HCEC 1CT (cell line): Measurements from ENCODE around the gene TF.
"Not testable (repeated sequence)": the region's sequence is repeated elsewhere in the genome, so short reads cannot be mapped to it uniquely, and the experiment has no call there.

ENCODE experiments used
- DNase-seq: peaks from one replicate; pipeline ENCODE4 v3.0.0-alpha.2; 2017

Gene TF

DNA sequence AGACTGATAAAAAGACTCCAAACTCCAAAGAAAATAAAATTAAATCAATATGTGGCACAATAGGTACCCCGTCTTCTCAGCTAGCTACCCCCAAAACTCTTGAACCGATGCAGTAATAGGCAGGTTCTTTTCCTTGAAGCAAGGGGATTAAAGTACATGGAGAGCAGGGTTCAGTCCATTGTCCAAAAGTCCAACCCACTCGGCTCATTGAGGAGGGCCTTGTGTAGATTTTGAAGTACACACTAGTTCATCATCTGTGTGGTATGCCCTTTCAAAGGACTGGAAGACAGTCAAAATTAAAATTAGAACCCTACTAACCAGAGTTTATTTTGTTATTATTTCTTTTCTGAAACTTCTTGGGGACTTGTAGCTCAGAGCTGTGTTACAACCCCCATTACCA lies 23.3 kb downstream of the TF start:
- DNase-seq: no peak

DNA sequence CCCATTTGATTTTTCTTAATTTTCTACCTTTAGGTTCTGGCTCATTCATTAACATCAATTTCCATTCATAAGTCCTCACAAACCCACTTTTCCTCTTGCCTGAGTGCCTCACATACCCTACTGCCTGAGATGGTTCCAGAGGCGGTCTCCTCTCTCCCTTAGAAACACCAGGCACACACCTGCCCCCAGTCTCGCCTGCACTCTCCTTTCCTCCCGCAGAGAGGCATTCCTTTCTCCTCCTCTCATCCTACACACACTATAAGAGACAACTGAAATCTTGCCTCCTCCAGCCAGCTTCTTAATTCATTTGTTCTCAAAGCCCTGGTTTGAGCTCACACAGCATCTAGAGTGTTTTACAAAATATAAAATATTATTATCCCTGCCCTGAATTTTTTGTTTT lies 27.5 kb downstream of the TF start:
- no peak for DNase-seq

DNA sequence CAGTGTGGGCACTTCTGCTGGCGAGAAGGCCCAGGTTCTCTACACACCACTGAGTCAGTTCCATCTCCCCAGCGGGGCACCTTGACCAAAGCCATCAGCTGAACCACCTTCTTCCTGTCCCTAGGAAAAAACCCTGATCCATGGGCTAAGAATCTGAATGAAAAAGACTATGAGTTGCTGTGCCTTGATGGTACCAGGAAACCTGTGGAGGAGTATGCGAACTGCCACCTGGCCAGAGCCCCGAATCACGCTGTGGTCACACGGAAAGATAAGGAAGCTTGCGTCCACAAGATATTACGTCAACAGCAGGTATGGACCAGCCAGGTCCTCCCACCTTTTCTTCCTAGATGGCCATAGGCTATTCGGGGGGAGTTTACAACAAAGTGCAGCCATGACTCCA lies 29.1 kb downstream of the TF start:
- no peak for DNase-seq

DNA sequence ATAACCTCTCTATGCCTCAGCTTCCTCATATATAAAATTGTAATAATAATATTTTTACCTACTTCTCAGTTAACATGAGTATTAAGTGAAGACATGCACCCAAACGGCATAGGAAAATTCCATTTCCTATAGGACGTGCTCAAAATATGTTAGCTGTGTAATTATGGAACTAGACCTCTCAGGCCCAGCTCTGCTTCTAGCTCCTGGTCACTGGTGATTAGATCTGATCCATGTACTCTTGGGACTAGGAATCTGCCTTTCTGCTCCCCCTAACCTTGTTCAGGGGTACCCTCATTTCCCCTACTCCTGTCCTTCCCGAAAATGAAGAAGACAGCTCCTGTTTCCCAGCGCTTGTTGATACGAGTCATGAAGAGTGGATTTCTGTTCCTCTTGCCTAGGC lies 29.6 kb downstream of the TF start:
- no peak for DNase-seq

DNA sequence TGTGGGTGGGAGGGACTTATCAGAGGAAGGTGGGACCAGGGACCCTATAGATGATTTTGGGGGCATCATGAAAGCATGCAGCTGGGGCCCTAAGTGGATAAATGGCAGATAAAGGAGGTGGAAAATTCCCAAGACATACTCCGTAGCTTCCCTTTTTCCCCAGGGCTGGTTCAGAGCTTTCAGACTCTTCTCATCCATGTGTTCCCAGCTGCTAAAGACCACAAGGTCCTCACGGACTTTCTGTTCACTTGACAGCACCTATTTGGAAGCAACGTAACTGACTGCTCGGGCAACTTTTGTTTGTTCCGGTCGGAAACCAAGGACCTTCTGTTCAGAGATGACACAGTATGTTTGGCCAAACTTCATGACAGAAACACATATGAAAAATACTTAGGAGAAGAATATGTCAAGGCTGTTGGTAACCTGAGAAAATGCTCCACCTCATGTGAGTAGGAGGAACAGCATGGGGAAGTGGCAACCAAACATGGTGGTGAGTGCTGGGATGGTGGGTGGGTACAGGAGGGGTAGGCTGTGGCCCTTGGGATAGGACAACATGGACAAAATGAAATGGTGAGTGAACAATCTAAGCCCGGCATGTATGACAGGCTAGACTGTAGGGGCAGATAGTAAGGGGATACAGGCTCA lies 30.7 kb downstream of the TF start:
- no peak for DNase-seq

DNA sequence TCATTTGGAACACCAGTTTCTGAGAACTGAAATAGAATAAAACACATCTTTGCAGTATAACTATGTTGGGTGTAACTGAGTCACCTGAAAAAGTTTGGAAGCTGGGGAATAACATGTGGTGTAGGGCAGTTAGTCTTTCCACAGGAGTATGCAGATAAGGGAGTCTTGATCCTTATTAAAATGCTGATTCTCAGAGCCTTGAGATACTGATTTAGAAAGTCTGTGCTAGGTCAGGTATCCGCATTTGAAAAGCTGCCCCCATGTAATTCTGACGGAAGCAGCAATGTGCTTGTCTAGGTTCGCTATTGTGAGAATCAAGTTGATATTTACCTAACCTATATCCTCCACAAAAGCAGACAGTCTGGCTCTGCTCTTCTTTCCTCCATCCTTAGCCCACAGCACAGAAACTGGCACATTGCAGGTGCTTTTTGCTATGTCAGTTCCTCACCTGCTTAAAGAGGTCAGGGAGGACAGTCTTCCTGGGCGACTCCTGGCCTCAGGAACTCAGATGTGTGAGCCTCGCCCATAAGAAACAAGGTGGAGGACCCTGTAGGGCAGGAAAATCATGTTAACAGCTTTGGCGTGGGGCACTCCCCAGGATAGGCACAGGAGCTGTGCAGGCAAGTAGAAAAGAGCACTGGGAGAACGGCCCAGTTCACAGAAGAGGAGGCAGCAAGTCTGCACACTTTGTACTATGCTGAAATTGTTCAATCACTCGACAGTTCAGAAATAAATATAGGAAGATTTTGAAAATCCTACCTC lies 31.8 kb downstream of the TF start:
- no peak for DNase-seq

GRCh38 chr3:133779626-133780203 lies 33.5 kb downstream of the TF start:
- DNase-seq: no peak

DNA sequence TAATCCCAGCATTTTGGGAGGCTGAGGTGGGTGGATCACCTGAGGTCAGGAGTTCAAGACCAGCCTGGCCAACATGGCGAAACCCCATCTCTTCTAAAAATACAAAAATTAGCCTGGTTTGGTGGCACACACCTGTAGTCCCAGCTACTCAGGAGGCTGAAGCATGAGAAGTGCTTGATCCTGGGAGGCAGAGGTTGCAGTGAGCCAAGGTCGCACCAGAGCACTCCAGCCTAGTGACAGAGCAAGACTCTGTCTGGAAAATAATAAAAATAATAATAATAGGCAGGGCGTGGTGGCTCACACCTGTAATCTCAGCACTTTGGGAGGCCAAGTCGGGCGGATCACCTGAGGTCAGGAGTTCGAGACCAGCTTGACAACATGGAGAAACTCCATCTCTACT lies 34.6 kb downstream of the TF start:
- not testable (repeated sequence) for DNase-seq

GRCh38 chr3:133781570-133781969 lies 35.4 kb downstream of the TF start:
- no peak for DNase-seq

DNA sequence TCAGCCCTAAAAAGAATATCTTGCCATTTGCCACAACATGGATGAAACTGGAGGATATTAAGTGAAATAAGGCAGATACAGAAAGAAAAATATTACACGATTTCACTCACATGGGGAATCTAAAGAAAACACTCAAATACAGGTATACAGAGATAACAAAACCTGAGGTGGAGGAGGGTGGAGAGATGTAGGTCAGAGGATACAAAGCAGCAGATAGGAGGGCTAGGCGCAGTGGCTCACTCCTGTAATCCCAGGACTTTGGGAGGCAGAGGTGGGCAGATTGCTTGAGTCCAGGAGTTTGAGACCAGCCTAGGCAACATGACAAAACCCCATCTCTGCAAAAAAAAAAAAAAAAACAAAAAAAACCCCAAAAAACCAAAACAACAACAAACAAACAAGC lies 36.3 kb downstream of the TF start:
- no peak for DNase-seq

- no peak for DNase-seq
These were observed 37.6 kb downstream of the TF start for GRCh38 chr3:133783762-133784161.

DNA sequence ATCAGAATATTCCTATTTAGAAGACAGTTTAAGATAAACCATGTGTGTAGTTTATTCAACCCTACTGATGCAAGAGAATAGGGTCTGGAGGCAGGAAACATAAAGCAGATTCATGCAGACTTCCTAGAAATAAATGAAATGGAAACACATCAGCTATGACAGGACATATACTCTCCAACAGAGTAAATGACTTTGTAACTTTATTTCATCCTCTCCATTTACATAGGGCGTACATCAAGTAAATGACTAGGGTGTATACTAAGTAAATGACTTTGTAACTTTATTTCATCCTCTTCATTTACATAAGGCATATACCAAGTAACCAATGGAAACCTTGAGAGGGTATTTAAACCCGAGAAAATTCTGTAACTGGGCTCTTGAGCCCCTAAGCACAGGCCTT lies 41.8 kb downstream of the TF start:
- DNase-seq: no peak

- no peak for DNase-seq
These were observed 46.1 kb downstream of the TF start for GRCh38 chr3:133792171-133792763.

DNA sequence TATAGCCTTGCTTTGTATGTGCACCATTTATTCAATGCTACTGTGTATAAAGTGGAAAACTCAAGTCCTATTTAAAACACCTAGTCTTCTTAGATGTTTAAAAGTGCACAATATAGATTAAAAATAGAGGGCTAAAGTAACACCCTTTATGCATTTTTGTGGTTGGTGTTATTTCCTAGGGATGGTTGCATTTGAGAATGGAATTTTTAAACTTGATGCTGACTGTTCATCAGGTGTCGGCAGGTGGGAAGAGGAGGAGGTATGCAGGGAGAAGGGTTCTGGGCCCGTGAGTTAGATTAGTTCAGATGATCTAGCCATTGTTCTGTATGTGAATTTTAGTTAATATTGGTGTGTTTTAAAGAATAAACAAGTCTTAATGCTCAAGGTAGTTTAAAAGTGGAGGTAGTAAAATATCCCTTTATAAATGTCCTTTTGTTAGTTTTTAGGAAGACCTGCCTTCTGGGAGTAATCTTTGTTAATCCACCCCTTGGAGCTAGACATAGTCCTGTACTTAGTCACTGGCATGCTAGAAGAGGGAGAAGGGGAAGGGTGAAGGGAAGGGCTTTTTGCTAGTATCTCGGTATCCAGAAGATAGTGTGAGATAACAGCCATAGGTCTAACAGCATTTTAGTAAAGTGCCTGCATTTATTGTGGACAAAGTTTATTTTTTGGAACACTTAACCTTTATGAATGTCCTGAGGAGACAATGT lies 51.4 kb downstream of the TF start:
- DNase-seq: no peak

DNA sequence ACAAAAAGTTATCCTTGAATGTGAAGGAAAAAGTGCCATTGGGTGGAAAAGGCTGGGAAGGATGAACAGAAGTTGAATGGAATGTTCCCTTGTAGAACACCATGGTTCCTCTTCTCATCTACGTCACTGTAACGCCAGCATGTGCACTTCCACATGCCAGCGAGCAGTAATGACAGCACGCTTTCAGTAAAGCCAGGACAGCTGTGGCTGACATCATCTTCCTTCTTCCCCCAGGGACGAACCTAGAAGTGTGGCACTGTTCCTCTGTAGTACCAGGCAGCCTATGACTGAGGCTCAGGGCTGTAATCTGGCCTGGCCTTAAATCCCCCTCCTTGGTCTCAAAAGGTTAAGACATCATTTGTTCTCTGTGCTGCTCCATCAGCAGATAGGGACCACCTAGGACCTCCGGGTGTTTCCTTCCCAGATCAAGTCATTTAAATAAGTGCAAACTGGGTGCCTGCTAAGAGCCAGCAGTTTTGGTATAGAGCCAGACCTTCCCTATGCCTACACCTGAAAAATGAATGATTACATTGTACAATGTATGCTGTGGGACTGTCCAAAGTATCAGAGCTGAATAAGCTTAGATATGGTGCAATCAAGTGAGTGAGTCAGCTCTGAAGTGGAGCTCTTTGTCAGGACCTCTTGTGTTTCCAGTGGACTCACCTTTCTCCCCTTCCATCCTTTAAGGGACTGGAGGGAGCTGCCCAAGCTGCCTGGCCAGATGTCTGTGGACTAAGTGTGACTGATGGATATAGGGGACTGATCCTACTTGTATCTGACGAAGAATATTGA lies 53.8 kb downstream of the TF start:
- peak; percentile 6 for DNase-seq

- DNase-seq: no peak
These were observed 57.3 kb downstream of the TF start for GRCh38 chr3:133803469-133803868.

DNA sequence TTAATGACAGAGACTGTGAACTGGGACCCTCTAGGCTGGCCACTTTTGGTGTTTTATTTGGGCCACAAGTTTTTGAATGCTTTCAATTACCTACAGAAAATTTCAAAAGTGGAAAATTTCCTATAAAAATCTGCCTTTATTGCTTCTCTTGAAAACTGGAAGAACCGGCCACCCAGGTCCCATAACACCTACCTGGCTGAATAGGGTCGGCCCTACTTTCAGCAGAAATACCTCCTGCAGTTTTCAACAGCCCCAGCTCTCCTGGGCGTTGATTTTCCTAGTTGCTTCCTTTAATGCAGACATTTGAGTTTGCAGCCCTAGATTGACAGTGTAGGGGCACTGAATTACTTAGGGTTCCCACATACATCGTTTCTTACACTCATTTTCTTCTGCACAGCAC lies 58.7 kb downstream of the TF start:
- DNase-seq: no peak

- DNase-seq: no peak
These were observed 59.1 kb downstream of the TF start for GRCh38 chr3:133805384-133805701.

DNA sequence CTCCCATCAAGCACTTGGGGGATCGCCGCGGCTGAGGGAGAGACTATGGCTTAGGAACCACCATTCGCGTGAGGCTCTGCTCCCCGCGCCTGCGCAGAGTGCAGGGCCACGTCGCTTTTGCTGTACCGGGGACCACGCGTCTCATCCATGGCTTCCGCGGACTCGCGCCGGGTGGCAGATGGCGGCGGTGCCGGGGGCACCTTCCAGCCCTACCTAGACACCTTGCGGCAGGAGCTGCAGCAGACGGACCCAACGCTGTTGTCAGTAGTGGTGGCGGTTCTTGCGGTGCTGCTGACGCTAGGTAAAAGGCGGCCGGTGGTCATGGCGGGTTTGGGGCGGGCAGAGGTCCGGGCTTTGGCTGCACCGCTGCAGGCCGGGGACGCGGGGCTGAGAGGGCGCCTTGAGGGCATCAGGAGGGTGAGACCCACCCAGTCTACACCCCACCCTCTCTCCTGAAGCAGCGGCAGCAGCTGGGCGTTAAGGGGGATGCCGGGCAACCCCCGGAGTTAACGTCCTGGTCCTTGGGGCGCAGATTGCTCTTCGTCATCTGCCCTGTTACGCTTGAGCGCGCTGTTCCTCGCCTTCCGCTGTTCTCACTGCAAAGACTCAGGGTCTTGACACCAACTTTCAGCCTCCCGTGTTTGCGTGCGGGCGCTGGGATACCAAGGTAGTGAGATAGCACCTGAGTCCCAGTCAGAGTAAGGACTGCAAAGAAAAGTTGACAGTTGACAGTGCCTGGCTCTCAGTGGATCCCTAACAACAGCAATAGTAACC lies 59.7 kb downstream of the TF start, which contains the start of gene SRPRB:
TSS of gene SRPRB (plus strand) at position 114 of the 774 bp plus-strand sequence. CDS start at position 148, 34 bp downstream.
- peak; percentile 91 for DNase-seq

DNA sequence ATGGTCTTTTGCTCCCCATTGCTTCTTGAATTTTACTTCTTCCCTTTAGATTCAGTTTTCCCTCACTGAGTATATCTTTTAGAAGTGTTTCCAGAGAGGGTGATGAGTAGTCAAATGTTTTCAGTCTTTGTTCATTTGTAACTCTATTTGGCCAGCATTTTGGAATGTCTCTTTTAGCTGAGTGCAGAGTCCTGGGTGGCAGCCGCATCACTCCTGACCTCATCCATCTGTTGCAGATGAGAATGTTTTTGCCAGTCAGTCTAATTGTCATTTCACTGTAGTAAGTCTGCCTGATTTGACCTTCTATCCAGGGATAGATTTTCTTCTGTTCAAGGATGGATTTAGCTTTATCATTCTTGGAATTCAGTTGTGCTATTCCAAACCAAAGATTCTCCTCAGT lies 66.7 kb downstream of the TF start:
- DNase-seq: peak; percentile 3

DNA sequence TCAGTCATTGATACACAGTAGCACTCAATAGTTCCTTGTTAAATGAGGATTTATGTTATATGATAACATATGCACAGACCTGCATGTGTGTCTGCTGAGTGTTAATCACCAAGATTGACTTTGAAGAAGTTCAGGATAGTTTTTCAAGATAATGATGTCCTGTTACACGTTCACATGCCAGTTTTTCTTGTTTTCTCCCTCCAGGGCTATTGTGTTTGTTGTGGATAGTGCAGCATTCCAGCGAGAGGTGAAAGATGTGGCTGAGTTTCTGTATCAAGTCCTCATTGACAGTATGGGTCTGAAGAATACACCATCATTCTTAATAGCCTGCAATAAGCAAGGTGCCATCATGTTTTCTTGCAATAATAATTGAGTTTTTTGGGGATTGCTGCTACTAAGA lies 69.2 kb downstream of the TF start:
- no peak for DNase-seq

- DNase-seq: no peak
These were observed 73.9 kb downstream of the TF start for GRCh38 chr3:133820129-133820528.
